ENCODE data around the gene KLHL36. TPM values are rescaled to one million over a fixed set of nuclear protein-coding genes. Genes with fewer than 3 reads are reported as not detected.

The KLHL36 gene
- total RNA-seq, 1 experiment from 2014 or later, result 79.0 TPM

DNA sequence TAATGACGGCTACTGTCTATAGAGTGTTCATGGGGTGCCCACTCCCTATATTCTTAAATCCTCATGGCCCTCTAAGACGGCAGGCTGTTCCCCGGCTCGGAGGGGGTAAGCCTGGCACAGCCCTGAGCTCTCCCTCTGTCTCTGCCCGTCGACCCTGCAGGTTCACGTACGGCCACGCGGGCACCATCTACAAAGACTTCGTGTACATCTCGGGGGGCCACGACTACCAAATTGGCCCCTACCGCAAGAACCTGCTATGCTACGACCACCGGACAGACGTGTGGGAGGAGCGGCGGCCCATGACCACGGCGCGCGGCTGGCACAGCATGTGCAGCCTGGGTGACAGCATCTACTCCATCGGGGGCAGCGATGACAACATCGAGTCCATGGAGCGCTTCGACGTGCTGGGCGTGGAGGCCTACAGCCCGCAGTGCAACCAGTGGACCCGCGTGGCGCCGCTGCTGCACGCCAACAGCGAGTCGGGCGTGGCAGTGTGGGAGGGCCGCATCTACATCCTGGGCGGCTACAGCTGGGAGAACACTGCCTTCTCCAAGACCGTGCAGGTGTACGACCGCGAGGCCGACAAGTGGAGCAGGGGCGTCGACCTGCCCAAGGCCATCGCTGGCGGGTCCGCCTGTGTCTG, 13.2 kb downstream of the KLHL36 start:
- TF ChIP-seq POLR2AphosphoS5 (IDR thresholded peaks at IDR 0.05; ENCODE audit: low read depth, low read length) (no peak), ELF1 (IDR thresholded peaks at IDR 0.05; ENCODE audit: borderline replicate concordance, low read depth) (no peak), ZNF274 (IDR thresholded peaks at IDR 0.05; ENCODE audit: low read depth, low read length) (no peak), POLR2A (IDR thresholded peaks at IDR 0.05; ENCODE audit: borderline replicate concordance, extremely low read depth, insufficient read depth, insufficient read length) (no peak)
- TF ChIP-seq, protein P1, sequence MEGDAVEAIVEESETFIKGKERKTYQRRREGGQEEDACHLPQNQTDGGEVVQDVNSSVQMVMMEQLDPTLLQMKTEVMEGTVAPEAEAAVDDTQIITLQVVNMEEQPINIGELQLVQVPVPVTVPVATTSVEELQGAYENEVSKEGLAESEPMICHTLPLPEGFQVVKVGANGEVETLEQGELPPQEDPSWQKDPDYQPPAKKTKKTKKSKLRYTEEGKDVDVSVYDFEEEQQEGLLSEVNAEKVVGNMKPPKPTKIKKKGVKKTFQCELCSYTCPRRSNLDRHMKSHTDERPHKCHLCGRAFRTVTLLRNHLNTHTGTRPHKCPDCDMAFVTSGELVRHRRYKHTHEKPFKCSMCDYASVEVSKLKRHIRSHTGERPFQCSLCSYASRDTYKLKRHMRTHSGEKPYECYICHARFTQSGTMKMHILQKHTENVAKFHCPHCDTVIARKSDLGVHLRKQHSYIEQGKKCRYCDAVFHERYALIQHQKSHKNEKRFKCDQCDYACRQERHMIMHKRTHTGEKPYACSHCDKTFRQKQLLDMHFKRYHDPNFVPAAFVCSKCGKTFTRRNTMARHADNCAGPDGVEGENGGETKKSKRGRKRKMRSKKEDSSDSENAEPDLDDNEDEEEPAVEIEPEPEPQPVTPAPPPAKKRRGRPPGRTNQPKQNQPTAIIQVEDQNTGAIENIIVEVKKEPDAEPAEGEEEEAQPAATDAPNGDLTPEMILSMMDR (IDR thresholded peaks at IDR 0.05 in 2 of 3, conservative IDR thresholded peaks at IDR 0.05 in 1 of 3; ENCODE audit: borderline replicate concordance in 1 of 3, insufficient read depth in 1 of 3, low read depth in 2 of 3, low read length in 2 of 3), result no peak
- no peak for ATAC-seq
- H3K9ac ChIP-seq (ENCODE audit: low read length), result no peak overlapping the region
- ChIA-PET POLR2A (no interaction called here), RAD21 (ENCODE audit: low non-redundant PET in 1 of 2, low total read pairs in 2 of 2, uncharacterized antibody in 2 of 2, unreplicated experiment in 2 of 2) (no interaction called here), CTCF (no interaction called here)
- intact Hi-C loops (cut with micrococcal nuclease), result no loop called here
- H3K27me3 ChIP-seq (ENCODE audit: insufficient read depth, low read length), result no peaks in the 10 kb centered on the region
- no peaks in the 10 kb centered on the region for H3K9me3 ChIP-seq (ENCODE audit: control insufficient read depth in 1 of 2, insufficient read depth in 1 of 2, low read depth in 1 of 2, low read length in 2 of 2)
- H3K4me3 ChIP-seq (replicated peaks in 1 of 2; ENCODE audit: low read depth in 1 of 2, low read length in 2 of 2), result no peak overlapping the region
- no peak overlapping the region for H3K4me2 ChIP-seq (ENCODE audit: low read length)
- H3K4me1 ChIP-seq (ENCODE audit: control insufficient read depth in 1 of 2, insufficient read depth in 2 of 2, low read length in 2 of 2), result no peaks in the 10 kb centered on the region
- no peak overlapping the region for H3K27ac ChIP-seq (ENCODE audit: low read depth, low read length)
- H3K79me2 ChIP-seq (ENCODE audit: insufficient read depth, low read length), result no peaks in the 10 kb centered on the region
- no TSS peak for BruUV-seq (replicated peaks)
- H4K20me1 ChIP-seq (ENCODE audit: insufficient read depth), result no peaks in the 10 kb centered on the region
- no peak overlapping the region for H2AFZ ChIP-seq (ENCODE audit: low read depth, low read length, poor library complexity, severe bottlenecking)
- H3K36me3 ChIP-seq (ENCODE audit: control insufficient read depth in 1 of 2, insufficient read depth in 2 of 2, low read length in 2 of 2), result peaks cover 46 to 49% of the 10 kb centered on the region in 2 experiments
- no peaks in the 10 kb centered on the region for H3K9me2 ChIP-seq (ENCODE audit: insufficient read depth)
- DNase-seq (ENCODE audit: low read depth, low spot score), result no peak

DNA sequence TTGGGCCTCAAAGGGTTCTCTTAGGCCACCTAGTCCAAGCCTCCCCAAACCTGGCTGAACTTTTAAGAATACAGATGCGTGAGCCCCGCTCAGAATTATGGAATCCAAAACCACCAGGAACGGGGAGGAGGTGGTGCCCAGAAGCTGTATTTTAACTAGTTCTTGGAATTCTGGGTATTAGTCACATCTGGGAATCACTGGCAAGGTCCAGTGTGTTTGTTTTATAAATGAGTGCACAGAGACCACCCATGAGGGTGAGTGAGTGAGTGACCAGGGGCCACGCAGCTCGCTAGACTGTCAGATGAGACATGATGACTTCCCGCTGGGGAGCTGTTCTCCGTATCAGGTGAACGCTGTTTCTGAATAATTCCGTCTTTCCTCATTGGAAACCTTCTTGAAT, 14.2 kb downstream of the KLHL36 start:
- Histone ChIP-seq H3K9ac (ENCODE audit: low read length) (no peak overlapping the region), H2AFZ (ENCODE audit: low read depth, low read length, poor library complexity, severe bottlenecking) (no peak overlapping the region), H3K9me2 (ENCODE audit: insufficient read depth) (no peaks in the 10 kb centered on the region), H3K79me2 (ENCODE audit: insufficient read depth, low read length) (no peaks in the 10 kb centered on the region), H3K4me3 (replicated peaks in 1 of 2; ENCODE audit: low read depth in 1 of 2, low read length in 2 of 2) (no peak overlapping the region), H3K4me2 (ENCODE audit: low read length) (no peak overlapping the region), H3K9me3 (ENCODE audit: control insufficient read depth in 1 of 2, insufficient read depth in 1 of 2, low read depth in 1 of 2, low read length in 2 of 2) (no peaks in the 10 kb centered on the region), H3K27me3 (ENCODE audit: insufficient read depth, low read length) (no peaks in the 10 kb centered on the region), H3K27ac (ENCODE audit: low read depth, low read length) (no peak overlapping the region), H3K36me3 (ENCODE audit: control insufficient read depth in 1 of 2, insufficient read depth in 2 of 2, low read length in 2 of 2) (peaks cover 37 to 44% of the 10 kb centered on the region in 2 experiments), H4K20me1 (ENCODE audit: insufficient read depth) (no peaks in the 10 kb centered on the region), H3K4me1 (ENCODE audit: control insufficient read depth in 1 of 2, insufficient read depth in 2 of 2, low read length in 2 of 2) (no peaks in the 10 kb centered on the region)
- ChIA-PET RAD21 (ENCODE audit: low non-redundant PET in 1 of 2, low total read pairs in 2 of 2, uncharacterized antibody in 2 of 2, unreplicated experiment in 2 of 2) (interaction anchor here in 1 of 2 experiments (0.6 kb wide), 1 partner anchor 9 kb away, joined by 3 read pairs; no protein-coding TSS in a partner anchor), POLR2A (no interaction called here), CTCF (interaction anchor here (1.9 to 3.1 kb wide), 3 partner anchors 10 to 76 kb away, joined by 6 to 20 read pairs (median 12); no protein-coding TSS in a partner anchor)
- intact Hi-C loops (cut with micrococcal nuclease), result no loop called here
- BruUV-seq (replicated peaks), result no TSS peak
- DNase-seq (ENCODE audit: low read depth, low spot score) (no peak), ATAC-seq (no peak)
- TF ChIP-seq, protein P2, sequence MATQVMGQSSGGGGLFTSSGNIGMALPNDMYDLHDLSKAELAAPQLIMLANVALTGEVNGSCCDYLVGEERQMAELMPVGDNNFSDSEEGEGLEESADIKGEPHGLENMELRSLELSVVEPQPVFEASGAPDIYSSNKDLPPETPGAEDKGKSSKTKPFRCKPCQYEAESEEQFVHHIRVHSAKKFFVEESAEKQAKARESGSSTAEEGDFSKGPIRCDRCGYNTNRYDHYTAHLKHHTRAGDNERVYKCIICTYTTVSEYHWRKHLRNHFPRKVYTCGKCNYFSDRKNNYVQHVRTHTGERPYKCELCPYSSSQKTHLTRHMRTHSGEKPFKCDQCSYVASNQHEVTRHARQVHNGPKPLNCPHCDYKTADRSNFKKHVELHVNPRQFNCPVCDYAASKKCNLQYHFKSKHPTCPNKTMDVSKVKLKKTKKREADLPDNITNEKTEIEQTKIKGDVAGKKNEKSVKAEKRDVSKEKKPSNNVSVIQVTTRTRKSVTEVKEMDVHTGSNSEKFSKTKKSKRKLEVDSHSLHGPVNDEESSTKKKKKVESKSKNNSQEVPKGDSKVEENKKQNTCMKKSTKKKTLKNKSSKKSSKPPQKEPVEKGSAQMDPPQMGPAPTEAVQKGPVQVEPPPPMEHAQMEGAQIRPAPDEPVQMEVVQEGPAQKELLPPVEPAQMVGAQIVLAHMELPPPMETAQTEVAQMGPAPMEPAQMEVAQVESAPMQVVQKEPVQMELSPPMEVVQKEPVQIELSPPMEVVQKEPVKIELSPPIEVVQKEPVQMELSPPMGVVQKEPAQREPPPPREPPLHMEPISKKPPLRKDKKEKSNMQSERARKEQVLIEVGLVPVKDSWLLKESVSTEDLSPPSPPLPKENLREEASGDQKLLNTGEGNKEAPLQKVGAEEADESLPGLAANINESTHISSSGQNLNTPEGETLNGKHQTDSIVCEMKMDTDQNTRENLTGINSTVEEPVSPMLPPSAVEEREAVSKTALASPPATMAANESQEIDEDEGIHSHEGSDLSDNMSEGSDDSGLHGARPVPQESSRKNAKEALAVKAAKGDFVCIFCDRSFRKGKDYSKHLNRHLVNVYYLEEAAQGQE (IDR thresholded peaks at IDR 0.05; ENCODE audit: low read depth), result no peak
- TF ChIP-seq CBX3 (IDR thresholded peaks at IDR 0.05; ENCODE audit: low read depth), result no peak
- TF ChIP-seq EZH2 (IDR thresholded peaks at IDR 0.05), result no peak
- TF ChIP-seq POLR2AphosphoS5 (IDR thresholded peaks at IDR 0.05; ENCODE audit: low read depth, low read length), result no peak
- TF ChIP-seq FOSL1 (IDR thresholded peaks at IDR 0.05; ENCODE audit: low read depth), result no peak
- TF ChIP-seq RAD21 (IDR thresholded peaks at IDR 0.05; ENCODE audit: low read depth), result no peak
- TF ChIP-seq, protein P3, sequence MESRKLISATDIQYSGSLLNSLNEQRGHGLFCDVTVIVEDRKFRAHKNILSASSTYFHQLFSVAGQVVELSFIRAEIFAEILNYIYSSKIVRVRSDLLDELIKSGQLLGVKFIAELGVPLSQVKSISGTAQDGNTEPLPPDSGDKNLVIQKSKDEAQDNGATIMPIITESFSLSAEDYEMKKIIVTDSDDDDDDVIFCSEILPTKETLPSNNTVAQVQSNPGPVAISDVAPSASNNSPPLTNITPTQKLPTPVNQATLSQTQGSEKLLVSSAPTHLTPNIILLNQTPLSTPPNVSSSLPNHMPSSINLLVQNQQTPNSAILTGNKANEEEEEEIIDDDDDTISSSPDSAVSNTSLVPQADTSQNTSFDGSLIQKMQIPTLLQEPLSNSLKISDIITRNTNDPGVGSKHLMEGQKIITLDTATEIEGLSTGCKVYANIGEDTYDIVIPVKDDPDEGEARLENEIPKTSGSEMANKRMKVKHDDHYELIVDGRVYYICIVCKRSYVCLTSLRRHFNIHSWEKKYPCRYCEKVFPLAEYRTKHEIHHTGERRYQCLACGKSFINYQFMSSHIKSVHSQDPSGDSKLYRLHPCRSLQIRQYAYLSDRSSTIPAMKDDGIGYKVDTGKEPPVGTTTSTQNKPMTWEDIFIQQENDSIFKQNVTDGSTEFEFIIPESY (IDR thresholded peaks at IDR 0.05; ENCODE audit: extremely low read depth, insufficient replicate concordance, low read length), result no peak
